GM23338 (cell line): ENCODE measurements around the gene IL17REL. TPM values are rescaled to one million over a fixed set of nuclear protein-coding genes. Genes with fewer than 3 reads are reported as not detected.

ENCODE experiments used
- ATAC-seq: fragments of 200-7000 bp; cut with Tn5 transposase; 3 replicates; pipeline ENCODE4 v1.9.1; 2020
- DNase-seq: peaks from one replicate; pipeline ENCODE4 v3.0.0-alpha.2; 2015; ENCODE audit warnings: low spot score
- H2AFZ ChIP-seq: fragments of 200-600 bp; sonication (generic); 2 replicates; pipeline ENCODE4 v1.8.0; 2016; ENCODE audit warnings: antibody characterized with exemption, mild to moderate bottlenecking, moderate library complexity
- H3F3A ChIP-seq: fragments of 200-600 bp; sonication (generic); replicated peaks from 2 replicates; pipeline ENCODE4 v1.8.0; 2017; ENCODE audit warnings: antibody characterized with exemption, mixed run types, low read depth
- H3K27ac ChIP-seq: fragments of 200-600 bp; sonication (generic); 2 replicates; pipeline ENCODE4 v1.6.1; 2016; ENCODE audit warnings: low read depth
- H3K27me3 ChIP-seq: fragments of 200-600 bp; sonication (generic); 2 replicates; pipeline ENCODE4 v1.8.0; 2016; ENCODE audit warnings: mild to moderate bottlenecking, mixed run types, moderate library complexity; ENCODE audit not compliant: insufficient read depth
- H3K36me3 ChIP-seq: fragments of 200-600 bp; sonication (generic); 2 replicates; pipeline ENCODE4 v1.8.0; 2016; ENCODE audit warnings: mild to moderate bottlenecking; ENCODE audit not compliant: insufficient read depth
- H3K4me1 ChIP-seq: fragments of 200-600 bp; sonication (generic); 2 replicates; pipeline ENCODE4 v1.8.0; 2016; ENCODE audit warnings: mild to moderate bottlenecking, moderate library complexity; ENCODE audit not compliant: insufficient read depth
- H3K4me2 ChIP-seq: fragments of 200-600 bp; sonication (generic); 2 replicates; pipeline ENCODE4 v1.7.1; 2017; ENCODE audit warnings: mixed run types
- H3K4me3 ChIP-seq: fragments of 200-600 bp; sonication (generic); 2 replicates; pipeline ENCODE4 v1.6.1; 2016; ENCODE audit warnings: mixed run types
- H3K79me2 ChIP-seq: fragments of 200-600 bp; sonication (generic); replicated peaks from 2 replicates; pipeline ENCODE4 v1.8.0; 2017; ENCODE audit warnings: mild to moderate bottlenecking; ENCODE audit not compliant: insufficient read depth
- H3K9me2 ChIP-seq: fragments of 200-600 bp; sonication (generic); 2 replicates; pipeline ENCODE4 v1.8.0; 2017; ENCODE audit not compliant: insufficient read depth
- H4K20me1 ChIP-seq: fragments of 200-600 bp; sonication (generic); replicated peaks from 2 replicates; pipeline ENCODE4 v1.8.0; 2017; ENCODE audit warnings: mild to moderate bottlenecking; ENCODE audit not compliant: insufficient read depth
- H3K27ac Mint-ChIP-seq: 2 replicates; pipeline ENCODE4 v1.8.0; 2020; ENCODE audit warnings: inconsistent platforms, mild to moderate bottlenecking, moderate library complexity, mixed read lengths
- H3K27me3 Mint-ChIP-seq: 3 replicates; pipeline ENCODE4 v1.8.0; 2022; ENCODE audit warnings: low read depth, mild to moderate bottlenecking, moderate library complexity, mixed read lengths, inconsistent platforms; ENCODE audit not compliant: insufficient read depth, poor library complexity
- H3K36me3 Mint-ChIP-seq: 3 replicates; pipeline ENCODE4 v1.8.0; 2021; ENCODE audit warnings: low read depth, mild to moderate bottlenecking, inconsistent platforms, moderate library complexity, mixed read lengths
- H3K4me1 Mint-ChIP-seq: 3 replicates; pipeline ENCODE4 v1.8.0; 2020; ENCODE audit warnings: mild to moderate bottlenecking, inconsistent platforms, mixed read lengths
- H3K4me3 Mint-ChIP-seq: 3 replicates; pipeline ENCODE4 v1.8.0; 2021; ENCODE audit warnings: moderate library complexity, mild to moderate bottlenecking, inconsistent platforms, mixed read lengths
- H3K9me3 Mint-ChIP-seq: 3 replicates; pipeline ENCODE4 v1.8.0; 2020; ENCODE audit warnings: moderate library complexity, mild to moderate bottlenecking, inconsistent platforms, mixed read lengths
- EZH2 ChIP-seq: fragments of 200-600 bp; sonication (generic); IDR thresholded peaks from one replicate; pipeline ENCODE4 v1.8.0; 2017; ENCODE audit warnings: antibody characterized with exemption, mild to moderate bottlenecking, low read depth; ENCODE audit not compliant: unreplicated experiment
- POLR2AphosphoS5 ChIP-seq: IDR thresholded peaks from 2 replicates; pipeline ENCODE4 v1.6.1; 2016; ENCODE audit warnings: antibody characterized with exemption, low read depth
- ZNF462 ChIP-seq: fragments of 250-450 bp; sonication (Bioruptor Pico); IDR thresholded peaks from 2 replicates; pipeline ENCODE4 v1.5.0; 2020; ENCODE audit warnings: mild to moderate bottlenecking, moderate library complexity
- polyA plus RNA-seq: library from polyadenylated mRNA; unstranded; fragments of >200 nt; fragmentation: Nextera tagmentation; extraction: Ambion mirVana; gene quantifications from 2 replicates; pipeline ENCODE4 v1.2.1, GENCODE V29; 2016
- total RNA-seq: library from RNA; depleted of rRNA; stranded (reverse); fragments of >200 nt; shearing (Covaris generic); gene quantifications from 2 replicates; pipeline ENCODE4 v1.2.3, GENCODE V29; 2014
- TF ChIP-seq, protein P1 (sequence below): IDR thresholded peaks from 2 replicates; pipeline ENCODE4 v1.6.1; 2016; ENCODE audit warnings: antibody characterized with exemption

Gene IL17REL
- total and polyA plus RNA-seq, 2 experiments from 2014 or later = 0.31 TPM; not detected in 1

DNA sequence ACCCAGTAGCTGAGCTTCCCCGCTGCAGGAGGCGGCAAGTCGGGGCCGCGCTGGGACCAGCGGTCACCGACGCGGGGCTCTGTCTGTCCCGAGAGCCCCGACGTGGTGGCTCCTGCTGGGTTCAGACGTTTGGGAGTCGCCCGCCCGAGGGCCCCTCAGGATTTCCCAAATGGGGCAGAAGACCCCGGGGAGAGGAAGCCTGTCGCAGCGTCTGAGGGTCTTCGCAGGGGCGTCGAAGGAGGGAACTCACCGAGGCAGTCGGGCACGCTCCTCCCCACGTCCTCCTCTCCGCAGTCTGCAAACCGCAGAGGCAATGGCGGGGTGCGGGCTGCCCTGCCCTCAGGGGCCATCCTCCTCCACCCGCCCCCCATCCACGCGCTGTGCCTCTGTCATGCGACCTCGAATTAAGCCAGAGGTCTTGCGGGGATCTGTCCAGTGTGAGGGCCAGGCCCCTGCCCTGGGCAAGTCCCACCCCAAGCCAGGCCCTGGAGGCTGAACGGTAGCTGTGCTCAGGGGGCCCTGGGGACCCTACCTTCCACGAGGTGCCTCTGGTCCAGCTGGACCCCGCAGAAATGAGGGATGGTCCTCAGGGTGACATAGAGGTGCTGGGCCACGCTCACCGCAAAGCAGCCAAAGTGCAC is 12.5 kb downstream of the IL17REL start:
- Histone ChIP-seq H3K9me2 (no peaks in the 10 kb centered on the region), H3K27me3 (peaks cover 15% of the 10 kb centered on the region), H3K4me2 (peak overlapping the region; percentile 78), H3K27ac (no peak overlapping the region), H3K4me3 (peak overlapping the region; percentile 57), H3K4me1 (no peaks in the 10 kb centered on the region), H4K20me1 (no peaks in the 10 kb centered on the region), H3F3A (0 out of 2 replicates have a peak, but pooled peaks cover 3% of the 10 kb centered on the region), H3K36me3 (no peaks in the 10 kb centered on the region), H3K79me2 (no peaks in the 10 kb centered on the region), H2AFZ (peak overlapping the region; percentile 92)
- peaks cover 25% of the 10 kb centered on the region for H3K27me3 Mint-ChIP-seq
- H3K9me3 Mint-ChIP-seq = peaks cover 3% of the 10 kb centered on the region; the same call in 1 of the 3 replicates
- TF ChIP-seq EZH2 = peak; percentile 27
- TF ChIP-seq, protein P1, sequence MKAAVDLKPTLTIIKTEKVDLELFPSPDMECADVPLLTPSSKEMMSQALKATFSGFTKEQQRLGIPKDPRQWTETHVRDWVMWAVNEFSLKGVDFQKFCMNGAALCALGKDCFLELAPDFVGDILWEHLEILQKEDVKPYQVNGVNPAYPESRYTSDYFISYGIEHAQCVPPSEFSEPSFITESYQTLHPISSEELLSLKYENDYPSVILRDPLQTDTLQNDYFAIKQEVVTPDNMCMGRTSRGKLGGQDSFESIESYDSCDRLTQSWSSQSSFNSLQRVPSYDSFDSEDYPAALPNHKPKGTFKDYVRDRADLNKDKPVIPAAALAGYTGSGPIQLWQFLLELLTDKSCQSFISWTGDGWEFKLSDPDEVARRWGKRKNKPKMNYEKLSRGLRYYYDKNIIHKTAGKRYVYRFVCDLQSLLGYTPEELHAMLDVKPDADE = no peak
- H3K4me3 Mint-ChIP-seq = peak overlapping the region; percentile 40; the same call in 1 of the 3 replicates
- DNase-seq = peak; percentile 33
- H3K4me1 Mint-ChIP-seq = peaks cover 12% of the 10 kb centered on the region
- ATAC-seq = peak; percentile 37
- H3K27ac Mint-ChIP-seq = no peak overlapping the region
- no peaks in the 10 kb centered on the region for H3K36me3 Mint-ChIP-seq

GRCh38 chr22:49999063-49999945 is 13.3 kb downstream of the IL17REL start:
- H3K27ac ChIP-seq = no peak overlapping the region
- no peaks in the 10 kb centered on the region for H3K4me1 ChIP-seq
- H3K79me2 ChIP-seq = no peaks in the 10 kb centered on the region
- ATAC-seq (peak; percentile 68), DNase-seq (peak; percentile 80)
- no peaks in the 10 kb centered on the region for H3K36me3 ChIP-seq
- H3K4me3 ChIP-seq = peak overlapping the region; percentile 59
- peaks cover 25% of the 10 kb centered on the region for H3K27me3 Mint-ChIP-seq
- H3K9me2 ChIP-seq = no peaks in the 10 kb centered on the region
- H3K27ac Mint-ChIP-seq = no peak overlapping the region
- H2AFZ ChIP-seq = peak overlapping the region; percentile 92
- H3K9me3 Mint-ChIP-seq = peaks cover 3% of the 10 kb centered on the region; the same call in 1 of the 3 replicates
- H3K27me3 ChIP-seq = peaks cover 15% of the 10 kb centered on the region
- TF ChIP-seq, protein P1 = no peak
- TF ChIP-seq ZNF462 (no peak), POLR2AphosphoS5 (peak; percentile 39), EZH2 (no peak)
- 0 out of 2 replicates have a peak, but pooled peaks cover 3% of the 10 kb centered on the region for H3F3A ChIP-seq
- H3K4me3 Mint-ChIP-seq = peak overlapping the region; percentile 71
- H4K20me1 ChIP-seq = no peaks in the 10 kb centered on the region
- H3K36me3 Mint-ChIP-seq = no peaks in the 10 kb centered on the region
- H3K4me2 ChIP-seq = peak overlapping the region; percentile 81
- H3K4me1 Mint-ChIP-seq = peaks cover 12% of the 10 kb centered on the region
